Neural cell (in vitro differentiated cells): ENCODE results near the gene NXPE1. TPM values are rescaled to one million over a fixed set of nuclear protein-coding genes. Genes with fewer than 3 reads are reported as not detected.

Experiments
- H2AFZ ChIP-seq: fragments of 200-600, 300-800 bp; sonication (generic), shearing (Covaris generic); 2 replicates; pipeline ENCODE4 v1.6.0; 2014; ENCODE audit warnings: low read depth, mild to moderate bottlenecking, antibody characterized with exemption, low read length, moderate library complexity
- H3F3A ChIP-seq: fragments of 200-600 bp; shearing (Covaris generic); 2 replicates; pipeline ENCODE4 v1.6.1; 2016; ENCODE audit warnings: mild to moderate bottlenecking, moderate library complexity, mixed read lengths, antibody characterized with exemption, low read length; ENCODE audit not compliant: insufficient read depth, poor library complexity, severe bottlenecking
- H3K27ac ChIP-seq: fragments of 200-600, 300-800 bp; sonication (generic), shearing (Covaris generic); 2 replicates; pipeline ENCODE4 v1.5.1; 2014; ENCODE audit warnings: mild to moderate bottlenecking, low read length, moderate library complexity
- H3K27me3 ChIP-seq: fragments of 300-800, 200-600 bp; sonication (generic), shearing (Covaris generic); 2 replicates; pipeline ENCODE4 v1.6.0; 2014; ENCODE audit warnings: mild to moderate bottlenecking, low read depth, low read length, moderate library complexity; ENCODE audit not compliant: insufficient read depth
- H3K36me3 ChIP-seq: fragments of 300-800, 200-600 bp; sonication (generic), shearing (Covaris generic); 2 replicates; pipeline ENCODE4 v1.5.1; 2014; ENCODE audit warnings: mild to moderate bottlenecking, antibody characterized with exemption, low read length, moderate library complexity; ENCODE audit not compliant: insufficient read depth
- H3K4me2 ChIP-seq: fragments of 300-800, 200-600 bp; sonication (generic), shearing (Covaris generic); 2 replicates; pipeline ENCODE4 v1.6.0; 2014; ENCODE audit warnings: mild to moderate bottlenecking, low read length
- H3K4me3 ChIP-seq: fragments of 300-800, 200-600 bp; sonication (generic), shearing (Covaris generic); 2 replicates; pipeline ENCODE4 v1.5.1; 2014; ENCODE audit warnings: mild to moderate bottlenecking, low read length, moderate library complexity
- H3K79me2 ChIP-seq: fragments of 200-600 bp; shearing (Covaris generic); replicated peaks from 2 replicates; pipeline ENCODE4 v1.6.0; 2014; ENCODE audit warnings: mild to moderate bottlenecking, low read length, moderate library complexity; ENCODE audit not compliant: insufficient read depth
- H3K9ac ChIP-seq: fragments of 300-800, 200-600 bp; sonication (generic), shearing (Covaris generic); 2 replicates; pipeline ENCODE4 v1.6.1; 2016; ENCODE audit warnings: mild to moderate bottlenecking, low read length, mixed read lengths
- H3K9me2 ChIP-seq: fragments of 200-600 bp; shearing (Covaris generic); 2 replicates; pipeline ENCODE4 v1.6.1; 2016; ENCODE audit warnings: mild to moderate bottlenecking, low read length, mixed read lengths; ENCODE audit not compliant: insufficient read depth
- H3K9me3 ChIP-seq: fragments of 200-600, 300-800 bp; sonication (generic), shearing (Covaris generic); 2 replicates; pipeline ENCODE4 v1.6.1; 2016; ENCODE audit warnings: mild to moderate bottlenecking, mixed run types, low read length, moderate library complexity, mixed read lengths
- H4K20me1 ChIP-seq: fragments of 200-600 bp; shearing (Covaris generic); 2 replicates; pipeline ENCODE4 v1.6.1; 2016; ENCODE audit warnings: mild to moderate bottlenecking, mixed run types; ENCODE audit not compliant: insufficient read depth
- EP300 ChIP-seq: fragments of 450-650 bp; conservative IDR thresholded peaks from 2 replicates; pipeline ENCODE4 v1.6.1; 2014; ENCODE audit warnings: antibody characterized with exemption, mild to moderate bottlenecking, moderate library complexity; ENCODE audit not compliant: poor library complexity, severe bottlenecking
- EZH2 ChIP-seq: fragments of 200-600, 300-800 bp; shearing (Covaris generic), sonication (generic); IDR thresholded peaks from 2 replicates; pipeline ENCODE4 v1.6.1; 2014; ENCODE audit warnings: antibody characterized with exemption, low read length, borderline replicate concordance, mild to moderate bottlenecking; ENCODE audit not compliant: insufficient read depth, poor library complexity, severe bottlenecking
- MXI1 ChIP-seq: fragments of 450-650 bp; conservative IDR thresholded peaks from 2 replicates; pipeline ENCODE4 v1.6.1; 2014; ENCODE audit warnings: antibody characterized with exemption, mild to moderate bottlenecking; ENCODE audit not compliant: poor library complexity, severe bottlenecking
- POLR2AphosphoS5 ChIP-seq: IDR thresholded peaks from 2 replicates; pipeline ENCODE4 v1.6.1; 2012
- RAD21 ChIP-seq: fragments of 450-650 bp; conservative IDR thresholded peaks from 2 replicates; pipeline ENCODE4 v1.6.1; 2014; ENCODE audit warnings: antibody characterized with exemption, mild to moderate bottlenecking, moderate library complexity
- SMC3 ChIP-seq: fragments of 450-650 bp; conservative IDR thresholded peaks from 2 replicates; pipeline ENCODE4 v1.6.1; 2014; ENCODE audit warnings: antibody characterized with exemption, mild to moderate bottlenecking, moderate library complexity; ENCODE audit not compliant: poor library complexity
- TAF1 ChIP-seq: IDR thresholded peaks from 2 replicates; pipeline ENCODE4 v1.6.1; 2012; ENCODE audit warnings: low read depth
- polyA plus RNA-seq: library from polyadenylated mRNA; depleted of rRNA; stranded (reverse); fragments of >200 nt; gene quantifications from 2 replicates; pipeline ENCODE4 v1.2.3, GENCODE V29; 2014
- TF ChIP-seq, protein P1 (sequence below): IDR thresholded peaks from 2 replicates; pipeline ENCODE4 v1.6.1; 2012; ENCODE audit warnings: borderline replicate concordance
- TF ChIP-seq, protein P2 (sequence below): fragments of 450-650 bp; IDR thresholded peaks from 2 replicates; pipeline ENCODE4 v1.5.1; 2014; ENCODE audit warnings: antibody characterized with exemption, mild to moderate bottlenecking, moderate library complexity; ENCODE audit not compliant: poor library complexity, severe bottlenecking

NXPE1 gene
- polyA plus RNA-seq, 1 donor from 2014 or later: not detected

DNA sequence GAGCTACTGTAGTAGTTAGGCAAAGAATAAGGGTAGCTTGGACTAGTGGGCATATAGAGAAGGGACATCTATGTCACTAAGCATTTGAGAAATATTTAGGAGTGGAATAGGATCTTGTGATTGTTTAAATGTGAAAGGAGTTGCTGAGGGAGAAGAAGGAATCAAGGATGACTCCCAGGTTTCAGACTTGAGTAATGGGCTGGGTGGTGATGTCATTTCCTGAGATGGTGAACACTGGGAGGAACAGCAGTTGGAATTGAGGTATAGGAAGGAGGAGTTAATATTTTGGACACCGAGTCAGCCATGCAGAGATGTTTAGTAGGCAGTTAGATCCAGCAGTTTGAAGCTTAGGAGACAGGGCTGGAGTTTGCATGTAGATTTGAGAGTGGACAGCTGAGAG is 80.3 kb downstream of the NXPE1 start (continued):
- no peak for TF ChIP-seq EP300
- TF ChIP-seq MXI1: no peak
- no peak for TF ChIP-seq TAF1

DNA sequence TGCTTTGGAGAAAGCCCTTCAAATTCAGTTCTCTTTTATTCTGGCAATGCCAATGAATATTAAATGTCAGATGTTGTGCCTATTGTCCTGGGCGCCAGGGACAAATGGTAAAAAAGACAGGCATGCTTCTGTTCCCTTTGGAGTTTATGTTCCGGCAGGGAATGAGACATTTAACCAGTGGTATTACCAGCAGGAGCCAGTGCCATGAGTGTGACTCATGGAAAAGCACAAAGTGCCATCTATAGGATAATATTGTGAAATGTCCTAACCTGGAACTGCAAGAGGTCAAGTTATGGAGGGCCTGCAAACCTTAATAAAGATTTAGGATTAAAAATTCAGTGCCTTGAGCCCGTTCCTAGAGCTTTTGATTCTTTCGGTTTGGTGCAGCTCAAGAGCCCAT is 80.9 kb downstream of the NXPE1 start:
- Histone ChIP-seq H3K9me2 (no peaks in the 10 kb centered on the region), H3K27ac (no peak overlapping the region), H3K9ac (no peak overlapping the region), H3K27me3 (no peaks in the 10 kb centered on the region), H2AFZ (no peak overlapping the region), H3F3A (no peaks in the 10 kb centered on the region), H3K9me3 (no peaks in the 10 kb centered on the region), H3K4me2 (no peak overlapping the region), H3K36me3 (no peaks in the 10 kb centered on the region), H3K4me3 (no peak overlapping the region), H3K79me2 (no peaks in the 10 kb centered on the region), H4K20me1 (no peaks in the 10 kb centered on the region)
- TF ChIP-seq RAD21 (no peak), SMC3 (no peak), EP300 (no peak), MXI1 (no peak), TAF1 (no peak), POLR2AphosphoS5 (no peak), EZH2 (no peak)
- TF ChIP-seq, protein P1, sequence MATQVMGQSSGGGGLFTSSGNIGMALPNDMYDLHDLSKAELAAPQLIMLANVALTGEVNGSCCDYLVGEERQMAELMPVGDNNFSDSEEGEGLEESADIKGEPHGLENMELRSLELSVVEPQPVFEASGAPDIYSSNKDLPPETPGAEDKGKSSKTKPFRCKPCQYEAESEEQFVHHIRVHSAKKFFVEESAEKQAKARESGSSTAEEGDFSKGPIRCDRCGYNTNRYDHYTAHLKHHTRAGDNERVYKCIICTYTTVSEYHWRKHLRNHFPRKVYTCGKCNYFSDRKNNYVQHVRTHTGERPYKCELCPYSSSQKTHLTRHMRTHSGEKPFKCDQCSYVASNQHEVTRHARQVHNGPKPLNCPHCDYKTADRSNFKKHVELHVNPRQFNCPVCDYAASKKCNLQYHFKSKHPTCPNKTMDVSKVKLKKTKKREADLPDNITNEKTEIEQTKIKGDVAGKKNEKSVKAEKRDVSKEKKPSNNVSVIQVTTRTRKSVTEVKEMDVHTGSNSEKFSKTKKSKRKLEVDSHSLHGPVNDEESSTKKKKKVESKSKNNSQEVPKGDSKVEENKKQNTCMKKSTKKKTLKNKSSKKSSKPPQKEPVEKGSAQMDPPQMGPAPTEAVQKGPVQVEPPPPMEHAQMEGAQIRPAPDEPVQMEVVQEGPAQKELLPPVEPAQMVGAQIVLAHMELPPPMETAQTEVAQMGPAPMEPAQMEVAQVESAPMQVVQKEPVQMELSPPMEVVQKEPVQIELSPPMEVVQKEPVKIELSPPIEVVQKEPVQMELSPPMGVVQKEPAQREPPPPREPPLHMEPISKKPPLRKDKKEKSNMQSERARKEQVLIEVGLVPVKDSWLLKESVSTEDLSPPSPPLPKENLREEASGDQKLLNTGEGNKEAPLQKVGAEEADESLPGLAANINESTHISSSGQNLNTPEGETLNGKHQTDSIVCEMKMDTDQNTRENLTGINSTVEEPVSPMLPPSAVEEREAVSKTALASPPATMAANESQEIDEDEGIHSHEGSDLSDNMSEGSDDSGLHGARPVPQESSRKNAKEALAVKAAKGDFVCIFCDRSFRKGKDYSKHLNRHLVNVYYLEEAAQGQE: no peak
- TF ChIP-seq, protein P2, sequence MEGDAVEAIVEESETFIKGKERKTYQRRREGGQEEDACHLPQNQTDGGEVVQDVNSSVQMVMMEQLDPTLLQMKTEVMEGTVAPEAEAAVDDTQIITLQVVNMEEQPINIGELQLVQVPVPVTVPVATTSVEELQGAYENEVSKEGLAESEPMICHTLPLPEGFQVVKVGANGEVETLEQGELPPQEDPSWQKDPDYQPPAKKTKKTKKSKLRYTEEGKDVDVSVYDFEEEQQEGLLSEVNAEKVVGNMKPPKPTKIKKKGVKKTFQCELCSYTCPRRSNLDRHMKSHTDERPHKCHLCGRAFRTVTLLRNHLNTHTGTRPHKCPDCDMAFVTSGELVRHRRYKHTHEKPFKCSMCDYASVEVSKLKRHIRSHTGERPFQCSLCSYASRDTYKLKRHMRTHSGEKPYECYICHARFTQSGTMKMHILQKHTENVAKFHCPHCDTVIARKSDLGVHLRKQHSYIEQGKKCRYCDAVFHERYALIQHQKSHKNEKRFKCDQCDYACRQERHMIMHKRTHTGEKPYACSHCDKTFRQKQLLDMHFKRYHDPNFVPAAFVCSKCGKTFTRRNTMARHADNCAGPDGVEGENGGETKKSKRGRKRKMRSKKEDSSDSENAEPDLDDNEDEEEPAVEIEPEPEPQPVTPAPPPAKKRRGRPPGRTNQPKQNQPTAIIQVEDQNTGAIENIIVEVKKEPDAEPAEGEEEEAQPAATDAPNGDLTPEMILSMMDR: no peak

DNA sequence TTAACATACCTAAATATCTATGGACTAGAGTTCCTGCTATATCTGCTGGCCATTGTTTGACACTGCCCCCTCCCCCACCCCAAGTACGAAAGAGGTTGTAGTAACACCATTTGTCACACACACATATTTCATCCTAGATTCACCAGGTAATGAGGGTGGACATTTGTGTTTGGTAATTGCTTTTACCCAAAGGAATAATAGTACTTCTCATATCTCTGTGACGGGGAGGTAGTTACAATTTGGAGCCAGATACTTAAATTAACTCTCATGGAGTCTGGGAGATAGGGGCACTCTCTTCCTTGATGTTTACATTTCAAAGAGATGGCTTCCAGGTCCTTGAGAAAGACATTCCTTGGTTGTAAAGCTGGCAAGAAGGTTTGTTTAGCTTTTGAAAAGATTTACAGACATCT is 81.7 kb downstream of the NXPE1 start:
- H2AFZ ChIP-seq: no peak overlapping the region
- no peaks in the 10 kb centered on the region for H3K79me2 ChIP-seq
- H3K4me2 ChIP-seq: no peak overlapping the region
- H4K20me1 ChIP-seq: no peaks in the 10 kb centered on the region
- no peaks in the 10 kb centered on the region for H3K9me3 ChIP-seq
- H3K27me3 ChIP-seq: no peaks in the 10 kb centered on the region
- no peak overlapping the region for H3K9ac ChIP-seq
- no peaks in the 10 kb centered on the region for H3K36me3 ChIP-seq
- no peak overlapping the region for H3K27ac ChIP-seq
- H3K9me2 ChIP-seq: no peaks in the 10 kb centered on the region
- TF ChIP-seq, protein P1: no peak
- no peak for TF ChIP-seq POLR2AphosphoS5
- TF ChIP-seq, protein P2: no peak
- TF ChIP-seq EZH2: no peak
- TF ChIP-seq MXI1: no peak
- TF ChIP-seq SMC3: no peak
- H3K4me3 ChIP-seq: no peak overlapping the region
- H3F3A ChIP-seq: no peaks in the 10 kb centered on the region
